GM18951 (cell line): ENCODE results near the gene CDKN2B-AS1.

ENCODE experiments used
- POLR2A ChIP-seq: IDR thresholded peaks from 4 replicates; pipeline ENCODE4 v1.6.1; 2011; ENCODE audit warnings: mild to moderate bottlenecking; ENCODE audit not compliant: insufficient read length, insufficient read depth; ENCODE audit errors: extremely low read depth
- in situ Hi-C: fragments of 300-500 bp; cut with MboI; formaldehyde crosslinking; loops from one replicate; pipeline ENCODE4 v1.12.0; 2022; ENCODE audit warnings: low sequenced_read_pairs, mixed read lengths, inconsistent platforms; ENCODE audit not compliant: unreplicated experiment

CDKN2B-AS1 gene

GRCh38 chr9:22005702-22006606 is 11.4 kb downstream of the CDKN2B-AS1 start:
- in situ Hi-C loops, result no loop called here

DNA sequence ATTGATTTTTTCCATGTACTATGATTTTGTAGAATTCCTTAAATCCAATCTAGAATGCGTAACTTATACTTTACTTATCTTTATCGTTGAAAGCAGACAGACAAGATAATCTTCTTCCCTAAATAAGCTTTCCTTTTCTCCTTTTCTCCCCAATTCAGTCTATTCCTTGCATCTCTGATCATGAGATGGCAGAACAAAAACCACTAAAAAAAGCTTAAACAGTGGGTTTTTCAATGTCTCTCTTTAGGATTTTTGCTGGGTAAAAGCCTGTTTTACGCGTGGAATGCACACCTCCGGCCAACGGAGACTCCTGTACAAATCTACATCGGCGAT is 13.8 kb downstream of the CDKN2B-AS1 start:
- TF ChIP-seq POLR2A, result no peak
- in situ Hi-C loops, result no loop called here

More at GRCh38 chr9:22005702-22006606, 11.4 kb downstream of the CDKN2B-AS1 start:
- TF ChIP-seq POLR2A, result no peak

DNA sequence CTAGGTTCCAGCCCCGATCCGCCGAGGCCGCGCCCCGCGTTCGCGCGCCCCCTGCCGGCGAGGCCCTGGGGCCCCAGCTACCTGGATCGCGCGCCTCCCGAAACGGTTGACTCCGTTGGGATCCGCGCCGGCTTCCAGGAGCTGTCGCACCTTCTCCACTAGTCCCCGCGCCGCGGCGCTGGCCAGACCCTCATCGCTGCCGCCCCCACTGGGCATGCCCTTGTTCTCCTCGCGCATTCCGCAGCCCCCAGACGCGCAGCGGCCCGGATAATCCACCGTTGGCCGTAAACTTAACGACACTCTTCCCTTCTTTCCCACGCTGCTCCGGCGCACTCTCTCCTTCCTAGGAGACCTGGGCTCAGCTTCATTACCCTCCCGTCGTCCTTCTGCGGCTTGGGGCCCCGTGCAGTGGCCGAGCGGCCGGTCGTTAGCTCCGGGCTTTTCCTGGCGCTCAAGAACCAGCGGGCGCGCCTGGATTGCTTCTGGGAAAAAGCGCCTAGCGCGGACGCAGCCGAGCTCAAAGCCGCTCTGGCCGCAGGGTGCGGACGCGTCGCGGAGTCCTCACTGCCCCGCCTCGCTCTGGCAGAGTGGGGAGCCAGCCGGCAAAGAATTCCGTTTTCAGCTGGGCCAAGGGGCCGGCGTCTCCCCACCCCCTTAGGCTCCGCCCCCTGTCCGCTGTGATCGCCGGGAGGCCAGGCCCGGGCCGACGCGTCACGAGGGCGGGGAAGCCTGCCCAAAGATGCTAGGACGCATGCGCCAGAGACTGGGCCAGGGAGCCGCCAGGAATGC is 14.3 kb downstream of the CDKN2B-AS1 start, which contains the start of gene CDKN2B:
CDKN2B (minus strand) TSS at position 589 of the 789 bp plus-strand sequence; CDS start at position 237, 352 bp downstream.
- peak; percentile 42 for TF ChIP-seq POLR2A
- in situ Hi-C loops, result no loop called here

- TF ChIP-seq POLR2A, result no peak
- in situ Hi-C loops, result no loop called here
Measured at GRCh38 chr9:22009506-22009867, 14.9 kb downstream of the CDKN2B-AS1 start.

DNA sequence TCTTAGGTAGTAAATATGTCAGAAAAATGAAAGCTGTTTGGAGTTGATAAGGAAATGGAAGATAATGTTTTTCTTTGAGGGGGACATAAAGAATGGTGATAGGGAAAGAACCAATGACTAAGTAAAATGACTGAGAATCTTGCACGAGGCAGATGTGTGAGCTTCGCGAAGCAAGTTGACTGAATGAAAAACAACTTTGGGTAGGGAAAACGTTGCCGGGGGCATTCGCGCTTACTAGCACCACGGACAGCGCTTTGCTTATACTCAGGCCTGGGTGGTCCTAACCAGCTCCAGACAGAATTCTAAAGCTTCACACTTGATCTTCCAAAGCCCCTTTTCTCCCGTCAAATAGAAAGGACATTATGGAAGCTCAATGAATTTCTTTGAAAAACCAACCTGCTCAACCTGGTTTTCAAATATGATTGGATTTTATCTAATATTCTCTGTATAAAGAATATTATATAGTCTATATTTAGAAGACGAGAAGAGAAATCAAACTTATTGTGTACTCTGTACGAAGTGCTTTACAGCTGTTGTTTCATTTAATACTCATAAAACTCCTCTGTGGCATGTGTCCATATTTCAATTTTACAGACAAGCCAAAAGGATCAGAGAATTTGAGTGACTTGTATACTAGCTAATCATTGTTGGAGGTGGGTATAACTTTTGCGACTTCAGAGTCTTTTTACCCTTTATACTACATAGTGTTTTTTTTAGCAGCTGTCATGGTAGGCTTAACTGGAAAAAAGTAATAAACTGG is 16.5 kb downstream of the CDKN2B-AS1 start:
- in situ Hi-C loops, result no loop called here
- TF ChIP-seq POLR2A, result no peak

- no peak for TF ChIP-seq POLR2A
- in situ Hi-C loops, result loop anchor here (10.0 kb wide), 1 partner anchor 208 kb away; no protein-coding TSS in a partner anchor
Measured at GRCh38 chr9:22022396-22022795, 27.8 kb downstream of the CDKN2B-AS1 start.

- in situ Hi-C loops, result loop anchor here (10.0 kb wide), 1 partner anchor 212 kb away; no protein-coding TSS in a partner anchor
- no peak for TF ChIP-seq POLR2A
Measured at GRCh38 chr9:22026696-22027095, 32.1 kb downstream of the CDKN2B-AS1 start.

GRCh38 chr9:22028394-22028793 is 33.8 kb downstream of the CDKN2B-AS1 start:
- TF ChIP-seq POLR2A, result no peak
- in situ Hi-C loops, result loop anchor here (10.0 kb wide), 1 partner anchor 214 kb away; no protein-coding TSS in a partner anchor

DNA sequence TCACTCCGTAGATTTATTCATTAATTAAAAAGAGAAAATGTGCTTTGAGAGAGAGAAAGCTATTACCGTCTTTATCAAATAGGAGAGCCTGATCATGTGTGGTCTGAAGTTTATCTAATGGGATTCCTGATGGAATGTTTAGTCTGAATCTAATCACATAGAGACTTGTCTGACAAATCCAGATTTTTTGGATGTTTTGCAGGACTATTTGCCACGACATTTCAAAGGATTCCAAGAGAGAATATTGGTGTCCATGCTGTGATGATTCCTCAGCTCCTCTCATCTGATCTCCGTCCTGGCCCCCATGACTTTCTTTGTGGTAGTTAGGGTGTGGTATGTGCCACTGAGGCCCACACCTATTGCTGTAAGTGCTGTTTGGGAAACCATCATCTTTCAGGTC is 34.6 kb downstream of the CDKN2B-AS1 start:
- in situ Hi-C loops, result loop anchor here (10.0 kb wide), 1 partner anchor 214 kb away; no protein-coding TSS in a partner anchor
- no peak for TF ChIP-seq POLR2A

DNA sequence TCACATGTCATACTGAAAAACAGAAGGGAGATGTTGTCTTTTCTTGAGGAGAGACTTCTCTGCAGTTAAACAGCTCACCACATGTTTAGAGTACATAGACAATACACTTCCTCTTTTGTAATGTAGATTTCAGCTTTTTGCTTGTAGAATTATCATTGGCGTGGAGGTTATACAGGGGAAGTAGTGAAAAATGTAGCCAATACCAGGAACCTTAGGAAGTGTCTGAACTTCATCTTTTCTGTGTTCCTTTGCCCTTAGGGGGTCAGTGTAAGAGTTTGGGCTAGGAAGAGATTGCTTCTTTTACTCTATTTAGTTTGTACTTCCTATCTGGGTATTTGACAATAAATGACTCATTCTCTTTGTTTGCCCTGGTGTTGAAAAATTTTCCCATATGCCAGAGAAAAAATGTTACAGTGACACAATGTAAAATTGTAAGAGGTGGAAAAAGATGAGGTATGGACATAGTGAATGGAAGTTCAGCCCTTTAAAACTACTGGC is 35.6 kb downstream of the CDKN2B-AS1 start:
- no peak for TF ChIP-seq POLR2A
- in situ Hi-C loops, result no loop called here

GRCh38 chr9:22031655-22032411 is 37.2 kb downstream of the CDKN2B-AS1 start:
- TF ChIP-seq POLR2A, result no peak
- in situ Hi-C loops, result no loop called here
